Left renal pelvis (tissue), 4 donors: Measurements from ENCODE around the gene ZFP69B. TPM values are rescaled to one million over a fixed set of nuclear protein-coding genes. Genes with fewer than 3 reads are reported as not detected.
A peak's percentile ranks its signal among the peaks of the same experiment; 100 is the strongest.

Experiments
- DNase-seq, 4 donors: peaks; one replicate each; pipeline ENCODE4 v3.0.0-alpha.2; 2013; ENCODE audit warnings: low read depth in 4 of 4, low spot score in 3 of 4
- polyA plus RNA-seq, 4 donors: library from polyadenylated mRNA; unstranded; fragments of 120-200 nt; gene quantifications; one replicate each; pipeline ENCODE4 v1.2.1, GENCODE V29; 2013; ENCODE audit not compliant: insufficient read length in 4 of 4

Gene ZFP69B
- 1 to 10 TPM; 5.7 to 6.8 (median 6.0) TPM for polyA plus RNA-seq

DNA sequence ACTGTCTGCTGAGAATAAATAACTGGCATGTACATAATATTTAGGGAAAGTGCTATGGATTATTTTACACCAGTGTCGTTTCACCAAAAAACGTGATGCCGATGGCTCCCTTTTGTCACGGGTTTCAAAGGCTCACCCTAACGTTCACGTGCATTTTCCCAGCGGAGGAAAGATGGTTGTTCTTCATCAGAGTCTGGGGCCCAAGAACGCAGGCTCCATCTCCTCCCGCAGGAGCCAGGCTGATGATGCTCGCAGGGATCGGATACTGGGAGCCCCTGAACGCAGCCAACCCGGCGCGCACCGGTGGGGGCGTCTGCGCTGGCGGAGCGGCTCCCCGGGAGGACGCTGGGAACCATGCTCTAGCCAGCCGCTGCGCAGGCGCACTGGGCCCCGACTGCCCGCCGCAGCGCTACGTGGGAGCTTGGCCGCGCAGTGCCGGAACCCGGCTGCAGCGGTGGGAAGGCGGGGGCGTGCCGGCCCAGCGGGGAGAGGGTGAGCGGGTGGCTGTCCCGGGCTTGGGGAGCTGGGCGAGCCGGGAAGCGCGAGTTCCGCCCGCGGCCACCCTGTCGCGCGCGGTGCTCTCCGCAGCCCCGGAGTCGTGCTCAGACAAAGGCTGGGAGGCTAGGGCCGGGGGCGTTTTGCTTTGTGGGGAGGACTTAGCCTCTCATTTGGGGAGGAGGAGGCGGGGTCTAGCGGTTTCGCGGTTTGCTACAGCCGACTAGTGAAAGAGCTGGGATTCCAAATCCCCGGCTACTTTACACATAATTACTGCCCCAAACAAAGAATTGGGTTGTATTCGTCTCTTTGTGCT, at the start of gene ZFP69B:
ZFP69B (plus strand) TSS at position 793 of the 811 bp plus-strand sequence. CDS start 486 bp downstream, outside the sequence.
- DNase-seq = peak; percentile 75 to 84 (median 84)

DNA sequence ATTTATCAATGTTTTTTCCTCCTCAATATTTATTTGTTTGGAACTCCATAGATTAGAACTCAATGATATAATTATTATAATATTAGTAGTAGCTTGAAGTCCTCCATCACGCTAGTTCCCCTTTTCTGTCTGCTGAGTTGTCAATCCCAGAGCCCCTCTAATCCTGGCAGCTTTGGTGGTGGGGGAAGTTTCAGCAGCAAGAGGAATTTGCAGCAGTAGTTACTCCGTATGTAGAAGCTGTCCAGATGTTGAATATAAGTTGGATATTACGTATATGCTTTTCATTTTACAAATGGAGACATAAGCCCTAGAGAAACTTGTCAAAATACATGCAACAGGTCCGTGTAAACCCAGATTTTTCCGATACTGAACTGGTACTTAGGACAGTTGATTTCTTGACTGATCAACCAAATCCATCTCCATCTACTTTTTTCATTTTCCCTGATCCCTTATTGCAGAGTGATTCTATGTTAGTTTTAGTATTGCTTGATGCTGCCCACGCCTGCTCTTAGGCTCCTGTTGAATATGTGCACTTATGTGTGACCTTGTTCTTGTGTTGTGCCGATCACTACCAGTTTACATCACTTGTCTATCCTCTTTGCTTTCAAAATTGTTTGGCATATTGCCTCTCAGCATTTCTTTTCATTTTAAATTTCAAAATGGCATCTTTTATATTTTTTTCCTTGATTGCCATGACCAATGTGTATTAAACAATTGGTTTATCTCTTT, 48.6 kb upstream of the ZFP69B start:
- DNase-seq = no peak

DNA sequence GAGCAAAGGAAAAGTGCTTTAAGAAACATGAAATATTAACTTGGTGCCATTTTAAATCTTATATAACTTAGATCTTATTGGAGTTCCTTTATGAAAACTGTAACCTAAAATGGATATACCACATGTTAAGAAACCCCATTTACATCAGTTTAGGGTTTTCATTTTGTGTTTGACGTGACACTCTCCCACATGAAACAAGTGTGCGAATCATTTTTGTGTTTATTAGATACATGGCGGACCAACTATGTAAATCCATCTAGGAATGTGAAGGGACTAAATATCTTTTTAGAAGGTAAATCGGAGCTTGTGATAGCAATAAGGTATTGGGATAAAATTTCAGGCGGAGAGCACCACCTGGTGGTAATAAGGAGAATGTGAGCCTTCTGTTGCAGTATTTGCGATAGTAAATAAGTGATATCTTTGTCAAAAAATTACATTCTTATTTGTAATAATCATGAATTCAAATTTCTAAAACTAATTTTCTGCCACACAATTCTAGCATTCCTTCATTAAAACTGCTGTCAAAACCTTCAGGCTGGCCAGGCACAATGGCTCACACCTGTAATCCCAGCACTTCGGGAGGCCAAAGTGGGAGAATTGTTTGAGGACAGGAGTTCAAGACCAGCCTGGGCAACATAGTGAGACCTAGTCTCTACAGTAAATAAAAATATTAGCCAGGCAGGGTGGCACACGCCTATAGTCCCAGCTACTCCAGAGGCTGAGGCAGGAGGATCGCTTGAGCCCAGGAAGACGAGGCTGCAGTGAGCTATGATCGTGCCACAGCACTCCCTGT, 45.4 kb upstream of the ZFP69B start:
- DNase-seq = peak in 1 of 4 donors; percentile 22

DNA sequence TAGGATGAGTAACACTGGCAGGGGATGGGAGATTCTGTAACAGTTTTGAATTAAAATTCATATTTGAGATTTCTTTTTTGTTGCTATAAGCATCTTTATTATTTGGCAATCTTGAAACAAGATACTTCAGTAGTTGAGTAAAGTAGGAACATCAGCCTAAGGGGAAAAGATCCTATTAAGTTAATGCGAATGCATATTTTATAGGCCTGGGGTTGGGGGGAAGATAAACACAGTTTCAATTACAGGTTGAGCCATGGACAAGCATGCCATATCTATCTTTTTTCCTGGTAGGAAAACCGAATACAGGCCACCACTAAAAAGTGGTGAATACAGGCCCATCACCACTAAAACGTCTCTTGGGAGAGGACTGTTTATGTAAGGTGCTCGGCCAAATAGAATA, 44.5 kb upstream of the ZFP69B start:
- DNase-seq = no peak

DNA sequence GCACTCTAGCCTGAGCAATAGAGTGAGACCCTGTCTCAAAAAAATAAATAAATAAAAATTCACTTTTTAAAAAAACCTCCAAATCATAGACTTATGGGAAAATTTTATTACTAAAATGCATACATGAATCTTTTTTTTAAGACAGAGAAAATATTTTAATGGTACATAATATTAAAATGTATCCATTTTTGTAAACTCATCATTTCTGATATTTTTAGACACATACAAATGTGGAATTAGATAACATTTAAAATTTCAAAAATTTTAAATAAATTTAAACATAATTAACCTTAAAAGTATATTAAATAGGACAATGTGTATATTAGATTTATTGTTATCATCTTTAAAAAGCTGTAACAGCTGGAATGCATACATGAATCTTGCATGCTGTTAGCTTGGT, 42.8 kb upstream of the ZFP69B start:
- DNase-seq = no peak

DNA sequence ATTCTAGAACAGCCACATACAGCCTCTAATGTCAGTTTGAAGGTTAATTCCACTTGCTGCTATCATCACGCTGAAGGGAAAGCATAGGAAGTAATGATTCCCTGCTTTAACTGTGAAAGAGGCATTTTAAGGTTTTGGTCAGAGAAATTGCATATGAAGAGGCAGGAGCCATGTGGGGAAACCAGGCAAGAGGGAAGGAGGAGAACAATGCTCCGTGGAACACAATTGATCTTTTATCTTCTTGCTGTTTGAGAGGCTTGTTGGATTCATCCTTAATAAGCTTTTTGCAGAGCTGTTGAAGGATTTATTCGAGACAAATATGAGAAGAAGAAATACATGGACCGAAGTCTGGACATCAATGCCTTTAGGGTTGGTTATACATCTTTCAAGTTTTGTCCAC, 40.8 kb upstream of the ZFP69B start:
- DNase-seq = no peak

DNA sequence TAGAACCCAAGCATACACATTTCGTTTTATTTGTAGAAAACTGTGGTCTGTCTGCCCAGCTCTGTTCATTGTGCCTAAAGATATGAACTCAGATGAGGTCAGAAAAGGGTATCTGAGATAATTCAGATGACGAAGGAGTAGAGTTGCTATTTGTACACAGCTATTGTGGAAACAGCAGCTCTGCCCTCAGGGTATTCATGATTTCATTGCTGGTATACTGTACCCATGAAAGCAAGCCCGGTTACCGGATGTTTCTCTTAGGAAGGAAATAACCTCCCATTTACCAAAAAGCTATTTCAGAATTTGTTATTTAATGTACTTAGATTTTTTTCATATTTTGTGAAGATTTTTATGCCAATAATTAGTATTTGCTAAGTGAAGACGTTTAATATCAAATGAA, 39.0 kb upstream of the ZFP69B start:
- DNase-seq = no peak

DNA sequence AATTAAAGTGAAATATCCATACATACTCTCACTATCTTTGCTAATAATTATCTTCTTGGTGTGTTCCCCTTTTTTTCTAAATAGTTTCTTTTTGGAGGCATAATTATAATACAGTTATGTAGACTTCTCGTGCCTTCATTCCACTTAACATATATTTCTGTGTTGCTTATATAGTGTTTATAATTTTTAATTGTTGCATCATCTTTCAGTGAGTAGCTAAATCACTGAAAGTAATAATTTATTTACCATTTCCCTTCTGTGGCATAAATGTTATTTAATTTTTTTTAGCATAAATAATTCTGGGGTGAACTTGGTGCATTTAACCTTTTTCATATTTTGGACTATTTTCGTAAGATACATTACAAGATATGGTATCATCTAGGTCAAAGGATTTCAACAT, 38.4 kb upstream of the ZFP69B start:
- DNase-seq = no peak

DNA sequence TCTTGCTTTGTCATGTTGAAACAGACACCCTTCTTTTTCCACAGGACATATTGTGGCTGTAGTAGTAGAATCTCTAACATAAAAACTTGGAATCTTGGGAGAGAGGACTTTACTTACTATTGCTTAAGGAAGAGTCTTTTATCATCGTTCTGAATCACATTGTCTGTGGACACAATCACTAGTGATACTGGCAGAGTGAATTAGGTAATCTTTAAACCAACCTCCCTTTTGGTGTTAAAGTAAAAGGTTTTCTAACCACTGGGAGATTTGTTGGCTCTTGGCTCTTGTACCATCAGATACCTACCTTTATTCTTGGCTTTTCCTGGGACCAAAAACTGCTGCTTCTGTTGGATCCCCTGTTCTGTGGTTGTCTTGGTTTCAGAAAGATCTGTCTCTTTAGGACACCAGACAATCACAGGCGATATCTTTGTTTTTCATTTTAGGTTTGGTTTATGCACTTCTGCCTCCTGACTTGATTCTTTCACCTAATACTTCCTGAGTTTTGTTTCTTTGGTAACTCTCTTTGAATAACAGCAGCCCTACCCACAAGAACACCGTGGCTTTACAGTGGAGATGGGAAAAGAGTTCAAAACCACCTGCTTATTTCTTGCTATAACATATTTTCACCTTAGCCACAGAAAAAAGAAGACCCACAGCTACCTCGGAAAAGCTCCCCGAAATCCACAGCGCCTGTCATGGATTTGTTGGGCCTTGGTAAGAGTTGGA, 36.6 kb upstream of the ZFP69B start:
- DNase-seq = no peak

DNA sequence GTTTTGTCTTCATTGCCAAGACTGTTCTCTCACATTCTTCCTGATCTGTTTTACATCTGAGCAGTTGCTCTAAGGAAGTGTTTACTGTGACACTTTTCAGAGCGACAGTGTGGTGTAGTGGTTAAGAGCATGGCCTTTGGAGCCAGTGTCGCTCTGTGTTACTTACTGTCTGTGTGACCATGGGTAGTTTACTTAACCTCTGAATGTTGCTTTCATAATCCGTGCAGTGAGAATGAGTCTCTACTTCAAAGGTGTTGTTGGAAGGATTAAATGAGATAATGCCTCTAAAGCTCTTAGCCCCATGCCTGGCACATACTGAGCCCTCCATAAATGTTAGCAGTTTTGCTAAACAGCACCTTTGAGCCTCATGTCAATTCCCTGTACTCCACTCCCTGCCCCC, 35.9 kb upstream of the ZFP69B start:
- no peak for DNase-seq

DNA sequence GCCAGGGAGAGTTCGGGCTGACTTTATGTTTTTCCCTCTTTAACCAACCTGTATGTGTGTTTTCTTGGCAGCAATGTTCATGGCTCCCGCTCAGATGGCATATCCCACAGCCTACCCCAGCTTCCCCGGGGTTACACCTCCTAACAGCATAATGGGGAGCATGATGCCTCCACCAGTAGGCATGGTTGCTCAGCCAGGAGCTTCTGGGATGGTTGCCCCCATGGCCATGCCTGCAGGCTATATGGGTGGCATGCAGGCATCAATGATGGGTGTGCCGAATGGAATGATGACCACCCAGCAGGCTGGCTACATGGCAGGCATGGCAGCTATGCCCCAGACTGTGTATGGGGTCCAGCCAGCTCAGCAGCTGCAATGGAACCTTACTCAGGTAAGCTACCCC, 33.6 kb upstream of the ZFP69B start:
- no peak for DNase-seq

DNA sequence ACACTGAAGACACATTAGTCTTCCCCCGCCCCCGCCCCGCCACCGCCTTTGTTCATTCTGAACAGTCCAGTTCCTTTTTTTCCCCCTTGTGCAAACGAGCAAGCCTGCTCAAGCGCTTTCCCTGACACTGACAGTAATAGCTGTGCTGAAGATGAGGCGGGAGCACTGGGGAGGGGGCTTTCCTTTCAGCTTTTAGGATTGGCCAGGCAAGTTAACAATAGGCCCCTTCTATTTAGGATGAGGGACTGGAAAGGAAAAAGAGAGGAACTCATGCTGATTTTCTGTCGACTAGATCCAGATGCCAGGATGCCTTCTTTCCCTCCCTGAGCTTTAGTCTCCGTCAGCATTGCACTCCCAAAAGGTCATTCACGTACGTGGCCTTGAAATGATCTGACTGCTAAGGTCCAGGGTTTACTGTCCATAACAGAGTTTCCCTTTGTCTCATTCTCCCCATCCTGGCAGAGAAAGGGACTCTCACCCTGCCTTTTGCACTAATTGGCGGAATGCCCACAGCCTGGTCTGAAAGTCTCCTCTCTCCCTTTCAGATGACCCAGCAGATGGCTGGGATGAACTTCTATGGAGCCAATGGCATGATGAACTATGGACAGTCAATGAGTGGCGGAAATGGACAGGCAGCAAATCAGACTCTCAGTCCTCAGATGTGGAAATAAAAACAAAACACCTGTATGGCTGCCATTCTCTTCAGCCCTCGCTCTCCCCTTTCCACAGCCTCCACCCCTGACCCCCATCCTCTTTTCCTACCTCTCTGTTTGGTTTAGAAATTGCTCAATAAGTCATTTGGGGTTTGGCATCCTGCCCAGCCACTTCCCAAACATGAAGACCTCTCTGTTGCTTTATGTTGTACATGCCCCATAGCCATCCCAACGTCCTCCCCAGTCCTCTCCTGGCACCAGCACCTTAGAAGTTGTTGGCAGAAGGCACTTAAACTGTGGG, 28.6 kb upstream of the ZFP69B start:
- DNase-seq = no peak

DNA sequence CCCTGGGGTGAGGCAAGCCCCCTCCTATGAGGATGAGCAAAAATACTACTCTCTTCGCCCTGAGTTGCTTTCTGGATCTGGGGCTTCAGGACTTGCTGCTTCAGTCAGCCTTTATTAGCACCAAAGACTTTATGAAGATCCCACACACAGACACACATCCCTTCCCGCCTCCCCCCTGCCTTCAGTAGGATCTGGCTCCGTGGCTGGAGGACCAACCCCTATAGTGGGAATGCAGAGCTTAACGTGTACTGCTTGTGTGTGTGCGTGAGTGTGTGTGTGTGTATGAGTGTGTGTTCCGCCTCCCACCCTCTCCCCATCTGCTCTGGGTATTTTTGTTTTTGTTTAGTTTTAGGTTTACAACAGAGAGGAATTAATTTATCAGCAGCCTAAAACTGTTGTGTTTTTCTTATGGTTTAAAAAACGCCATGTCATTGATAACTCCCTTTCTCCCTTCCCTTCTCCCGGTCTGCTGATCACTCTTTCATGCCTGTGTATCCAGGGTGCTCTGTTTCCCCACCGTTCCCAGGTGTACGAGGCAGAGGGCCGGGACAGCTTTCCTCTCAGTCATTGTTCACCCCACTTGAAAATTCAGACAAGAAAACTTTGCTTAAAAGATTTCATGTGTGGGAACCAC, 27.5 kb upstream of the ZFP69B start:
- no peak for DNase-seq

DNA sequence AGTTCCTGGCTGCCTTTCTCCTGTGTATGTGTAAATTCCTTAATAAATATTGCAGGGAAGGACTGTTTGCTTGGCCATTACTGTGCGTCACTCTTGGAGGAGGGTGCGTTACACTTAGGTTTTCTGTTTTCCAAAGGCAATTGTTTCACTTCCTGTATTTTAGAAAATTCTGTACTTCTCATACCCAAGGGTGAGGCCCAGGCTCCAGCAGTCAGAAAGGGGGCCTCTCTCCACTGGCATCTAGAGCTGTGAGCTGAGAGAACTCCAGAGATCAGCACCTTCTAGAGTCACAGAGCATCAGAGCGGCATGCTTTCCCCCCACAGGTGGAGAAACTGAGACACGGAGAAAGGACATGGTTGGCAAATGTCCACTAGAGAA, 27.0 kb upstream of the ZFP69B start:
- no peak for DNase-seq

DNA sequence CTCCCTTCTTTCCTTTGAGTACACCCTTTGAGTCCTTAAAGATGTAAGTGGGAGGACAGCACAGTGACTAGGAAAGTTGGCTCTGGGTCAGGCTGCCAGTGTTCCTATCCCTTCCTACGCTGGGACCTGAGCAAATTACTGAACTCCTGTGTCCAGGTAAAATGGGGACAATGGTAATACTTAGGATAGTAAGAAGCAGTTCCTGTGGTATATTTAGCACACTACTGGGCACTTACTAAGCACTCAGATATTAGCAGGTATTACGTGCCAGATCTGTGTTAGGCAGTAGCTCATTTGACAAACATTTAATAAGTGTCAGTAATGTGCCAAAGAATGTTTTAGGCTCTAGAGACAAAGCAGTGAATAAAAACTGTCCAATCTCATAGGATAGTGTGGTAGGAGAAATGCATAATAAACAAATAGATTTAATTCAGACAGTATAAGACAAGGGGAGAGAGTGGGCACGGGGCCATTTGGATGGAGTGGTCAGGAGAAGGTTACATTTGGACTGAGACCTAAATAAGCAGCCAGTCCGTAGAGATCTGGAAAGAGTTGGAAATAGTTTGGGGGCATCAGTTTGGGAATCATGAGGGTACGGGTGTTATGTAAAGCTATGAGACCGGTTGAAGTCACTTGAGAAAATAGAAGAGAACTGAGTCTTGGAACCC, 26.2 kb upstream of the ZFP69B start:
- DNase-seq = no peak

DNA sequence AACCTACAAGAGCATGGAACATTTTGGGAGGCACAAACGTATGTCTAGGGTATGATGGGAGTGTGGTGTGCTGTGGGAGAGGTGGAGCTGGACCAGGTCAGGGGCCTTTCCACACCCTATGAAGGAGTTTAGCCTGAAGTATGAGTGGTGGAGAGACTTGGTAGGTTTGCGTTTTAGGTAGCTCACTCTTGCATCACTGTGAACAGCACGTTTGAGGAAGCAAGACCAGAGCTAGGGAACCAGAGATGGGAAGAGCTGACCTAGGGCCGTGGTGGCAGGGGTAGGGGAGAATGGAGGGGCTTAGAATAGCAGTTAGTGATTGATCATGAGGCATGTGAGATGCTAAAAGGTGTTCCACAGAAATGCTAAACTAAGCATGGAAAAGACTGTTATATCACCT, 25.1 kb upstream of the ZFP69B start:
- no peak for DNase-seq

DNA sequence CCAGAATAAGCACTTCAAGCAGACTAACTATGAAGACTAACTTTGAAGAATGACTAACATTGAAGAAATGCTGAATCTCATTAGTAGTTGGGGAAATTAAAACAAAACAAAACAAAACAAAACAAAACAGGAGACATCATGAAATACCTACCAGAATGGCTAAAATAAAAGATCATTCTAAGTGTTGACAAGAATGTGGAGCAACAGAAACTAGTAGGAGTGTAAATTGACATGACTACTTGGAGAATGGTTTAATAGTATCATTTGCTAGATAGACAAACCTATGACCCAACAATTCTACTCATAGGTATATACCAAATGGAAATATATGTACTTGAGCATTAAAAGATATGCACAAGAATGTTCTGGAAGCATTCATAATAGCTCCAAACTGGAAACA, 18.9 kb upstream of the ZFP69B start:
- DNase-seq = no peak

DNA sequence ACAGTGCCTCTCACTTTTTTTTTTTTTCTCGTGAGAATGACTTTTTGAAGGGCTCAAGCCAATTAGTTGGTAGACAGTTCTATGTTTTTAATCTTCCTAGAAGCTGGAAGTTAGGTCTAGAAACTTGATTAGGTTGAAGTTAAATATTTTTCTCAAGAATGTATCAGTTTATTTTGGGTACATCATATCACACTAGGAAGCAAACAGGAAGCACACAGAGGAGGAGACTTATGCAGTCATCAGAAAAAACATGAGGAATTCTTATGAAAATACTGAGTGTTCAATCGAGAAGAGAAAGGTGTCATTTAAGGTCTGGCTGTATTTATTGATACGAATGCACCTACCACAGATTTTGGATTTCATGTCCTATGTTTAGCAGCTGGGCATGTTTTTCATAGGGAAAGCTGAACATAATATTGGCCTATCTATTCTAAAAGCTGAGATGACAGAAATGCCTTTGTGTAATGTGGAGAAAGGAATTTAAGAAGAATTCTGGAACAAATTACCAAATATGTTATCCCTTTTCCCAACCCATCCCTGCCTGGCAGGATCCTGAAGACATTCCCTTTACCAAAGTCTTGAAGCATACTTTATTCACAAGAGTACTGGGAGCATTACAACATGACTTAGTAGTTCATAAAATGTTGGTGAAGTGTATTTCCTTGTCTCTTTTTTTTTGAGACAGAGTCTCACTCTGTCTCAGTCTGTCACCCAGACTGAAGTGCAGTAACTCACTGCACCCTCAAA, 17.5 kb upstream of the ZFP69B start:
- DNase-seq = no peak
